ENCODE measurements around the gene TAC4.

The TAC4 gene

GRCh38 chr17:49872754-49873377 lies 25.0 kb upstream of the TAC4 start:
- DNase-seq = peak in 1 of 2 experiments; percentile 13

- no peak for DNase-seq
These were observed 23.3 kb upstream of the TAC4 start for GRCh38 chr17:49871211-49871610.

- DNase-seq = no peak
These were observed 22.4 kb upstream of the TAC4 start for GRCh38 chr17:49870298-49870697.

GRCh38 chr17:49869038-49869374 lies 21.1 kb upstream of the TAC4 start:
- no peak for DNase-seq

GRCh38 chr17:49866882-49867413 lies 19.1 kb upstream of the TAC4 start:
- no peak for DNase-seq

- no peak for DNase-seq
These were observed 18.1 kb upstream of the TAC4 start for GRCh38 chr17:49866019-49866380.

GRCh38 chr17:49862781-49863331 lies 15.0 kb upstream of the TAC4 start:
- no peak for DNase-seq

GRCh38 chr17:49861150-49861884 lies 13.4 kb upstream of the TAC4 start:
- peak in 1 of 2 experiments; percentile 13 for DNase-seq

GRCh38 chr17:49859991-49860953 lies 12.4 kb upstream of the TAC4 start:
- no peak for DNase-seq

- no peak for DNase-seq
These were observed 10.9 kb upstream of the TAC4 start for GRCh38 chr17:49858796-49859195.

GRCh38 chr17:49854126-49854525 lies 6.3 kb upstream of the TAC4 start:
- DNase-seq = no peak

- DNase-seq = no peak
These were observed 5.7 kb upstream of the TAC4 start for GRCh38 chr17:49853470-49854015.

GRCh38 chr17:49851387-49852291 lies 3.8 kb upstream of the TAC4 start:
- no peak for DNase-seq

- no peak for DNase-seq
These were observed 3.0 kb upstream of the TAC4 start for GRCh38 chr17:49850772-49851386.

- no peak for DNase-seq
These were observed 2.3 kb upstream of the TAC4 start for GRCh38 chr17:49850218-49850610.

- no peak for DNase-seq
These were observed 870 bp upstream of the TAC4 start for GRCh38 chr17:49848739-49849138.

- DNase-seq = no peak
These were observed 744 bp downstream of the TAC4 start for GRCh38 chr17:49846938-49847712.

GRCh38 chr17:49845321-49845720 lies 2.5 kb downstream of the TAC4 start:
- DNase-seq = no peak

- DNase-seq = no peak
These were observed 4.0 kb downstream of the TAC4 start for GRCh38 chr17:49843774-49844350.

- DNase-seq = no peak
These were observed 5.0 kb downstream of the TAC4 start for GRCh38 chr17:49842846-49843245.
